ENCODE results near the gene UBALD1. TPM values are rescaled to one million over a fixed set of nuclear protein-coding genes. Genes with fewer than 3 reads are reported as not detected.

The UBALD1 gene
- total and polyA plus RNA-seq, 4 donors = 6.6 to 43.2 (median 29.4) TPM

DNA sequence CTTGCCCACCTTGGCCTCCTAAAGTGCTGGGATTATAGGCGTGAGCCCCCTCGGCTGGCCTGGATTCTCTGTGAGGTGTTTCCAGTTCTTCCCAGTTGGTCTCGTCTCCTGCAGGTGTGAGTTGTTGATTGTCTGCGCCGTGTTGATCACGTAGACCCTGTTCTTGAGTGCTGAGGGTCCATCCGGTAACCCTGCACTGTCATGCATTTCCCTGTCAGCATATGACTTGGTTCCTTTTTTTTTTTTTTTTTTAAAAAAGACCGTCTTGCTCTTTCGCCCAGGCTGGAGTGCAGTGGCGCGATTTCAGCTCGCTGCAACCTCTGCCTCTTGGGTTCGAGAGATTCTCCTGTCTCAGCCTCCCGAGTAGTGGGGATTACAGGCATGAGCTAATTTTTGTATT lies 27.2 kb upstream of the UBALD1 start:
- Histone ChIP-seq H3K9me3 (ENCODE audit: control insufficient read depth in 4 of 4, insufficient read depth in 3 of 4, low read length in 3 of 4) (no peaks in the 10 kb centered on the region), H3K9ac (ENCODE audit: insufficient read depth in 1 of 2, low read length in 2 of 2) (no peak overlapping the region), H3K36me3 (ENCODE audit: control insufficient read depth in 4 of 4, insufficient read depth in 4 of 4, low read length in 4 of 4) (peaks cover 0 to 12% (median 5%) of the 10 kb centered on the region in 4 donors), H3K4me3 (no peak overlapping the region), H3K27ac (ENCODE audit: low read depth in 1 of 2, low read length in 1 of 2) (no peak overlapping the region), H3K27me3 (ENCODE audit: control insufficient read depth in 3 of 3, insufficient read depth in 3 of 3, low read length in 2 of 3) (no peaks in the 10 kb centered on the region), H3K4me1 (ENCODE audit: control insufficient read depth in 5 of 5, insufficient read depth in 5 of 5, low read length in 5 of 5) (peaks cover 0 to 15% (median 0%) of the 10 kb centered on the region in 5 donors)
- DNase-seq (no peak), ATAC-seq (ENCODE audit: insufficient read depth, low FRiP score) (peak; percentile 4)
- 24 to 65% methylated on average over 14 of the region's 14 CpGs for WGBS, 2 donors
- TF ChIP-seq, protein P1, sequence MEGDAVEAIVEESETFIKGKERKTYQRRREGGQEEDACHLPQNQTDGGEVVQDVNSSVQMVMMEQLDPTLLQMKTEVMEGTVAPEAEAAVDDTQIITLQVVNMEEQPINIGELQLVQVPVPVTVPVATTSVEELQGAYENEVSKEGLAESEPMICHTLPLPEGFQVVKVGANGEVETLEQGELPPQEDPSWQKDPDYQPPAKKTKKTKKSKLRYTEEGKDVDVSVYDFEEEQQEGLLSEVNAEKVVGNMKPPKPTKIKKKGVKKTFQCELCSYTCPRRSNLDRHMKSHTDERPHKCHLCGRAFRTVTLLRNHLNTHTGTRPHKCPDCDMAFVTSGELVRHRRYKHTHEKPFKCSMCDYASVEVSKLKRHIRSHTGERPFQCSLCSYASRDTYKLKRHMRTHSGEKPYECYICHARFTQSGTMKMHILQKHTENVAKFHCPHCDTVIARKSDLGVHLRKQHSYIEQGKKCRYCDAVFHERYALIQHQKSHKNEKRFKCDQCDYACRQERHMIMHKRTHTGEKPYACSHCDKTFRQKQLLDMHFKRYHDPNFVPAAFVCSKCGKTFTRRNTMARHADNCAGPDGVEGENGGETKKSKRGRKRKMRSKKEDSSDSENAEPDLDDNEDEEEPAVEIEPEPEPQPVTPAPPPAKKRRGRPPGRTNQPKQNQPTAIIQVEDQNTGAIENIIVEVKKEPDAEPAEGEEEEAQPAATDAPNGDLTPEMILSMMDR (IDR thresholded peaks at IDR 0.05; ENCODE audit: control extremely low read depth, extremely low read depth) = no peak

DNA sequence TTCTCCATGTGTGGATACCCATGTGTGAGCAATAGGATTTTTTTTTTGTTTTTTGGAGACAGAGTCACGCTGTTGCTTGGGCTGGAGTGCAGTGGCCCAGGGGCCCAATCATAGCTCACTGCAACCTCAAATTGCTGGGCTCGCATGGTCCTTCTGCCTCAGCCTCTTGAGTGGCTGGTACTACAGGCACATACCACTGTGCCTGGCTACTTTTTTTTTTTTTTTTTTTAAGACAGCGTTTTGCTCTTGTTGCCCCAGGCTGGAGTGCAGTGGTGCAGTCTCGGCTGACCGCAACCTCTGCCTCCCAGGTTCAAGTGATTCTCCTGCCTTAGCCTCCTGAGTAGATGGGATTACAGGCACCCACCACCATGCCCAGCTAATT lies 26.6 kb upstream of the UBALD1 start:
- Histone ChIP-seq H3K4me1 (ENCODE audit: control insufficient read depth in 5 of 5, insufficient read depth in 5 of 5, low read length in 5 of 5) (peaks cover 0 to 15% (median 0%) of the 10 kb centered on the region in 5 donors), H3K4me3 (no peak overlapping the region), H3K9me3 (ENCODE audit: control insufficient read depth in 4 of 4, insufficient read depth in 3 of 4, low read length in 3 of 4) (no peaks in the 10 kb centered on the region), H3K9ac (ENCODE audit: insufficient read depth in 1 of 2, low read length in 2 of 2) (no peak overlapping the region), H3K36me3 (ENCODE audit: control insufficient read depth in 4 of 4, insufficient read depth in 4 of 4, low read length in 4 of 4) (peaks cover 0 to 12% (median 3%) of the 10 kb centered on the region in 4 donors), H3K27me3 (ENCODE audit: control insufficient read depth in 3 of 3, insufficient read depth in 3 of 3, low read length in 2 of 3) (no peaks in the 10 kb centered on the region), H3K27ac (ENCODE audit: low read depth in 1 of 2, low read length in 1 of 2) (peak overlapping the region in 1 of 2 donors; percentile 15)
- DNase-seq = no peak
- TF ChIP-seq, protein P1 (IDR thresholded peaks at IDR 0.05; ENCODE audit: control extremely low read depth, extremely low read depth) = no peak
- 63 to 84% methylated on average over 5 of the region's 5 CpGs for WGBS, 2 donors
- peak; percentile 41 for ATAC-seq (ENCODE audit: insufficient read depth, low FRiP score)

DNA sequence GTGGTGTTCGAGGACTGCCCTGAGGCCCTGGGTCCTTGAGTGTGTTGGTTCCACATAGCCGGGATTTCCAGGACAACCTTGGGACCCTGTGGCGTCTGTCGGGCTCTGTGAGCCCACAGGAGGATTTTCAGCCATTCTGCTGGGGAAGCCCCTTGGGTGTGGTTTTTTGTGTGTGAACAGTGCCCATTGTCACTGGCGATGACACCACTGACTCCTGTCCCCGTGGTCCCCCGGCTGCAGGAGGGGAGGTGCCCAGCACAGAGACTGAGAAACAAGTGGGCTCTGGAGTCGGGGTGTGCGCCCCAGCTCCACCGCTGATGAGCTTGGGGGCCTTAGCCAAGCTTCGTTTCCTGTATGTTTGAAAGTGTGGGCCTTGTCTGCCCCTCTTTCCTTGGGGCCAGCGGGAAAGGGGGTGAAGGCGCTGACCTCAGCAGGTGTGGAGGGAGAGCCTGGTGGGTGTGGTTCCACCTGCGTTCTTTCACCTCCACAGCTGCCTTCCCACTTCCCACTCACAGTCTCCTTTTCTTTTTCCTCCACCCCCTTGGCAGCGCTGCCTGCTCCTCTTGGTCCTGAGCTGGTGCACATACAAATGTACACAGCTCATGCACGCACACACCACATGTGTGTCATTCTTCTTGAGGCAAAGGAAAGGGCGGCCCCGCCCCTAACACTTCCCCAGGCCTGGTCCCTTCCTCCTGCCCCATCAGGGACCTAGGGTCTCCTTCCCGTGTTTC lies 26.1 kb upstream of the UBALD1 start:
- peak in 1 of 3 donors; percentile 16 for DNase-seq
- Histone ChIP-seq H3K27me3 (ENCODE audit: control insufficient read depth in 3 of 3, insufficient read depth in 3 of 3, low read length in 2 of 3) (no peaks in the 10 kb centered on the region), H3K4me3 (no peak overlapping the region), H3K27ac (ENCODE audit: low read depth in 1 of 2, low read length in 1 of 2) (peak overlapping the region in 1 of 2 donors; percentile 52), H3K36me3 (ENCODE audit: control insufficient read depth in 4 of 4, insufficient read depth in 4 of 4, low read length in 4 of 4) (peaks cover 0 to 9% (median 3%) of the 10 kb centered on the region in 4 donors), H3K4me1 (ENCODE audit: control insufficient read depth in 5 of 5, insufficient read depth in 5 of 5, low read length in 5 of 5) (peaks cover 0 to 15% (median 0%) of the 10 kb centered on the region in 5 donors), H3K9me3 (ENCODE audit: control insufficient read depth in 4 of 4, insufficient read depth in 3 of 4, low read length in 3 of 4) (no peaks in the 10 kb centered on the region), H3K9ac (ENCODE audit: insufficient read depth in 1 of 2, low read length in 2 of 2) (no peak overlapping the region)
- 63 to 74% methylated on average over 19 of the region's 19 CpGs for WGBS, 2 donors
- ATAC-seq (ENCODE audit: insufficient read depth, low FRiP score) = peak; percentile 75
- TF ChIP-seq, protein P1 (IDR thresholded peaks at IDR 0.05; ENCODE audit: control extremely low read depth, extremely low read depth) = no peak
